Right lobe of liver (tissue), 4 donors: ENCODE results near the gene SERPINB10.
A peak's percentile ranks its signal among the peaks of the same experiment; 100 is the strongest.

Source experiments
- CTCF ChIP-seq, 4 donors: fragments of 200-600 bp in 3 of 4; fragments of 450-650 bp in 1 of 4; IDR thresholded peaks; one replicate each; pipeline versions ENCODE4 v1.5.1 to v1.8.0; 2016 to 2022; ENCODE audit warnings: antibody characterized with exemption in 4 of 4, mild to moderate bottlenecking in 2 of 4
- POLR2A ChIP-seq: fragments of 450-650 bp; IDR thresholded peaks from one replicate; pipeline ENCODE4 v1.6.1; 2017; ENCODE audit warnings: antibody characterized with exemption, mild to moderate bottlenecking
- donor health status: DM: no; HTN: no; CAD: no.
- donor health status: DM: no; HTN: no; CAD: no.
- donor health status: DM: no; HTN: yes; CAD: no.

GRCh38 chr18:63964908-63965307 is 57.1 kb downstream of the SERPINB10 start:
- TF ChIP-seq POLR2A = peak; percentile 48
- peak in 1 of 4 donors; percentile 2 for TF ChIP-seq CTCF (IDR thresholded peaks at IDR 0.05)
